ENCODE results near the gene GRIN1.

Gene GRIN1

GRCh38 chr9:137149363-137149762 lies 10.4 kb downstream of the GRIN1 start:
- no peak for DNase-seq

GRCh38 chr9:137149942-137150616 lies 11.1 kb downstream of the GRIN1 start:
- DNase-seq: no peak

- DNase-seq: no peak
Measured at GRCh38 chr9:137150617-137151457, 11.9 kb downstream of the GRIN1 start.

- no peak for DNase-seq
Measured at GRCh38 chr9:137152844-137153405, 14.0 kb downstream of the GRIN1 start.

- DNase-seq: no peak
Measured at GRCh38 chr9:137156567-137157375, 17.8 kb downstream of the GRIN1 start.

- DNase-seq: no peak
Measured at GRCh38 chr9:137157618-137158415, 18.9 kb downstream of the GRIN1 start.

- DNase-seq: no peak
Measured at GRCh38 chr9:137158625-137159024, 19.7 kb downstream of the GRIN1 start.

GRCh38 chr9:137159105-137160053 lies 20.4 kb downstream of the GRIN1 start:
- no peak for DNase-seq

GRCh38 chr9:137160054-137160425 lies 21.1 kb downstream of the GRIN1 start:
- no peak for DNase-seq

GRCh38 chr9:137160716-137161557 lies 22.0 kb downstream of the GRIN1 start:
- DNase-seq: no peak

GRCh38 chr9:137161558-137162486 lies 22.9 kb downstream of the GRIN1 start:
- no peak for DNase-seq

GRCh38 chr9:137162505-137163364 lies 23.8 kb downstream of the GRIN1 start:
- no peak for DNase-seq

- DNase-seq: no peak
Measured at GRCh38 chr9:137163365-137163715, 24.4 kb downstream of the GRIN1 start.

GRCh38 chr9:137163805-137164204 lies 24.9 kb downstream of the GRIN1 start:
- DNase-seq: no peak

GRCh38 chr9:137164370-137165249 lies 25.7 kb downstream of the GRIN1 start:
- no peak for DNase-seq

- DNase-seq: no peak
Measured at GRCh38 chr9:137165250-137165836, 26.4 kb downstream of the GRIN1 start.

All from NCI-H1417 treated with DMSO at 0.1 percent for 48 hours (cell line).